HepG2 (cell line): ENCODE results near the gene CD151. TPM values are rescaled to one million over a fixed set of nuclear protein-coding genes. Genes with fewer than 3 reads are reported as not detected.
A peak's percentile ranks its signal among the peaks of the same experiment; 100 is the strongest.

Experiments used
- ARID5B ChIP-seq: IDR thresholded peaks from 2 replicates; pipeline ENCODE4 v1.4.0; 2020; ENCODE audit warnings: mild to moderate bottlenecking, missing genetic modification reagents
- ATRX ChIP-seq: sonication (generic); formaldehyde crosslinking; IDR thresholded peaks from 2 replicates; pipeline ENCODE4 v1.4.0; 2020; ENCODE audit warnings: missing genetic modification reagents, borderline replicate concordance
- DNMT1 ChIP-seq: sonication (generic); formaldehyde crosslinking; IDR thresholded peaks from 2 replicates; pipeline ENCODE4 v1.5.1; 2020; ENCODE audit warnings: mild to moderate bottlenecking, missing genetic modification reagents
- FLYWCH1 ChIP-seq: sonication (generic); formaldehyde crosslinking; IDR thresholded peaks from 2 replicates; pipeline ENCODE4 v1.8.1; 2023; ENCODE audit warnings: mild to moderate bottlenecking, missing genetic modification reagents
- MYC ChIP-seq: sonication (generic); formaldehyde crosslinking; IDR thresholded peaks from 2 replicates; pipeline ENCODE4 v1.9.0; 2021; ENCODE audit warnings: missing genetic modification reagents, borderline replicate concordance
- NR2F6 ChIP-seq, 2 experiments: IDR thresholded peaks; 2 replicates each; pipeline ENCODE4 v1.6.1; 2016; ENCODE audit warnings: antibody characterized with exemption in 1 of 2, mild to moderate bottlenecking in 1 of 2
- RFX3 ChIP-seq: IDR thresholded peaks from 2 replicates; pipeline ENCODE4 v1.6.1; 2016; ENCODE audit warnings: missing biosample characterization, missing genetic modification reagents
- SOX6 ChIP-seq, 2 experiments: fragments of 450-650 bp in 1 of 2; sonication (generic) in 1 of 2; formaldehyde crosslinking in 1 of 2; IDR thresholded peaks; 2 replicates each; pipeline versions ENCODE4 v1.4.0 to v1.6.1; 2017 to 2020; ENCODE audit warnings: antibody characterized with exemption in 1 of 2, mild to moderate bottlenecking in 1 of 2, missing genetic modification reagents in 1 of 2
- TSC22D2 ChIP-seq: sonication (generic); formaldehyde crosslinking; IDR thresholded peaks from 2 replicates; pipeline ENCODE4 v1.5.1; 2020; ENCODE audit warnings: missing genetic modification reagents, mild to moderate bottlenecking, borderline replicate concordance
- ZBTB25 ChIP-seq: IDR thresholded peaks from 2 replicates; pipeline ENCODE4 v1.6.1; 2018; ENCODE audit warnings: missing genetic modification reagents
- ZC3H13 ChIP-seq: sonication (generic); formaldehyde crosslinking; IDR thresholded peaks from 2 replicates; pipeline ENCODE4 v1.8.1; 2023; ENCODE audit warnings: mild to moderate bottlenecking, missing genetic modification reagents, moderate library complexity
- ZFP1 ChIP-seq: IDR thresholded peaks from 2 replicates; pipeline ENCODE4 v1.6.1; 2016
- ZIK1 ChIP-seq: sonication (generic); formaldehyde crosslinking; IDR thresholded peaks from 2 replicates; pipeline ENCODE4 v1.5.0; 2020; ENCODE audit warnings: mild to moderate bottlenecking, low read depth, missing genetic modification reagents, borderline replicate concordance
- ZNF451 ChIP-seq: sonication (generic); formaldehyde crosslinking; IDR thresholded peaks from 2 replicates; pipeline ENCODE4 v1.5.0; 2020; ENCODE audit warnings: mild to moderate bottlenecking, missing genetic modification reagents
- ZNF572 ChIP-seq: sonication (generic); formaldehyde crosslinking; IDR thresholded peaks from 2 replicates; pipeline ENCODE4 v1.5.1; 2020; ENCODE audit warnings: mild to moderate bottlenecking, missing genetic modification reagents
- ZNF607 ChIP-seq: sonication (generic); formaldehyde crosslinking; IDR thresholded peaks from 2 replicates; pipeline ENCODE4 v1.5.1; 2020; ENCODE audit warnings: missing genetic modification reagents, mild to moderate bottlenecking, borderline replicate concordance
- ZNF841 ChIP-seq: sonication (generic); formaldehyde crosslinking; IDR thresholded peaks from 2 replicates; pipeline ENCODE4 v1.8.1; 2023; ENCODE audit warnings: missing genetic modification reagents, borderline replicate concordance
- polyA plus RNA-seq, 8 experiments: library from polyadenylated mRNA; depleted of rRNA in 3 of 8; stranded (reverse) in 7 of 8; unstranded in 1 of 8; fragments of >200 nt; fragmentation: Illumina TruSeq in 4 of 8; extraction: Trizol in 4 of 8; gene quantifications; 2 replicates each; pipeline versions ENCODE4 v1.2.1 to v1.2.3, GENCODE V29; 2011 to 2016; ENCODE audit warnings: low read depth in 4 of 8, missing spikeins in 1 of 8, mixed read lengths in 1 of 8; ENCODE audit not compliant: insufficient read depth in 1 of 8
- total RNA-seq, 5 experiments: library from RNA; depleted of rRNA; stranded (reverse); fragments of >200 nt; fragmentation: Illumina TruSeq; extraction: Trizol; gene quantifications; 2 replicates each; pipeline ENCODE4 v1.2.3, GENCODE V29; 2016; ENCODE audit warnings: low read depth in 1 of 5
- TF ChIP-seq, protein P1 (sequence below): sonication (generic); formaldehyde crosslinking; IDR thresholded peaks from 2 replicates; pipeline ENCODE4 v1.4.0; 2020; ENCODE audit warnings: mild to moderate bottlenecking, missing genetic modification reagents
- TF ChIP-seq, protein P2 (sequence below): sonication (generic); formaldehyde crosslinking; IDR thresholded peaks from 2 replicates; pipeline ENCODE4 v1.5.0; 2020; ENCODE audit warnings: mild to moderate bottlenecking, missing genetic modification reagents

The CD151 gene
- total and polyA plus RNA-seq, 2 of the 13 experiments (the other 11 are each of a cell fraction or from before 2014, with no cell fraction given), result 125 to 197 TPM

DNA sequence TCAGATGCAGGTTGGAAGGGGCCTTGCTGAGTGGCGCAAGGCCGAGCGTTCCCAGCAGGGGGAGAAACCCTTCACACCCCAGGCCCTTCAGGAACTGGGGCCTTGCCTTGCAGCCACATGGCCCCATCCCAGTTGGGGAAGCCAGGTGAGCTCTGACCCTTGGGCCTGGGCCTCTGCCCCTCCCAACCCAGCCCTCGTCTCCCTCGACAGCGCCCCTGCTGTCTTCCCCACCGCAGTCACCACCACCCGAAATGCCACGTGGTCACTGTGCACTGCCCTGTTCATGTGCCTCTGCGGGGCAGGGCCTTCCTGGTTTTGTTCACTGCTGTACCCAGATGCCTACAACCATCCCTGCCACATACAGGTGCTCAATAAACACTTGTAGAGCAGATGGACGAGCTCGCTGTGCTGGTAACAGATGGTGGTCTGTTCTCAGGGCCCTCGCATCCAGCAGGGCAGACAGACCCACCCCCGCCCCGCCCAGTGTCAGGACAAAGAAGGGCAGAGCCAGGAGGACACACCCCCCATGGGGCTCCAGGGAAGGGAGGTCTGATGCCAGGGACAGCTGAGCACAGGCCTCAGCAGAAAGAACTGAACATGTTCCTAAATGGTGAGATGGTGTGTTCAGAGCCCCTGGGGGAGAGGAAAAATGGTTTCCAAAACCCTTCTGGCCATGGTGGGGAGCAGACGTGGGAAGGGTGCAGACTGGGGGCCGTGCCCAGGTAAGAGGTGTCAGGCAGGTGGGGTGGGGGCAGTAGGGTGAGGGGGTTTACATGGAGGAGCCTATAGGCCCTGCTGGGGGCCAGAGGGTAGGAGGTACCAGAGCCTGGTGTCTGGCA is 5.9 kb downstream of the CD151 start (continued):
- TF ChIP-seq, protein P1, sequence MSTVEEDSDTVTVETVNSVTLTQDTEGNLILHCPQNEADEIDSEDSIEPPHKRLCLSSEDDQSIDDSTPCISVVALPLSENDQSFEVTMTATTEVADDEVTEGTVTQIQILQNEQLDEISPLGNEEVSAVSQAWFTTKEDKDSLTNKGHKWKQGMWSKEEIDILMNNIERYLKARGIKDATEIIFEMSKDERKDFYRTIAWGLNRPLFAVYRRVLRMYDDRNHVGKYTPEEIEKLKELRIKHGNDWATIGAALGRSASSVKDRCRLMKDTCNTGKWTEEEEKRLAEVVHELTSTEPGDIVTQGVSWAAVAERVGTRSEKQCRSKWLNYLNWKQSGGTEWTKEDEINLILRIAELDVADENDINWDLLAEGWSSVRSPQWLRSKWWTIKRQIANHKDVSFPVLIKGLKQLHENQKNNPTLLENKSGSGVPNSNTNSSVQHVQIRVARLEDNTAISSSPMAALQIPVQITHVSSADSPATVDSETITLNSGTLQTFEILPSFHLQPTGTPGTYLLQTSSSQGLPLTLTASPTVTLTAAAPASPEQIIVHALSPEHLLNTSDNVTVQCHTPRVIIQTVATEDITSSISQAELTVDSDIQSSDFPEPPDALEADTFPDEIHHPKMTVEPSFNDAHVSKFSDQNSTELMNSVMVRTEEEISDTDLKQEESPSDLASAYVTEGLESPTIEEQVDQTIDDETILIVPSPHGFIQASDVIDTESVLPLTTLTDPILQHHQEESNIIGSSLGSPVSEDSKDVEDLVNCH (CRISPR knock-in tag), result no peak
- TF ChIP-seq TSC22D2, result 0 out of 2 replicates have a peak, but pooled peaks have one; percentile 37
- peak; percentile 74 for TF ChIP-seq ZFP1 (CRISPR knock-in tag)
- TF ChIP-seq, protein P2, sequence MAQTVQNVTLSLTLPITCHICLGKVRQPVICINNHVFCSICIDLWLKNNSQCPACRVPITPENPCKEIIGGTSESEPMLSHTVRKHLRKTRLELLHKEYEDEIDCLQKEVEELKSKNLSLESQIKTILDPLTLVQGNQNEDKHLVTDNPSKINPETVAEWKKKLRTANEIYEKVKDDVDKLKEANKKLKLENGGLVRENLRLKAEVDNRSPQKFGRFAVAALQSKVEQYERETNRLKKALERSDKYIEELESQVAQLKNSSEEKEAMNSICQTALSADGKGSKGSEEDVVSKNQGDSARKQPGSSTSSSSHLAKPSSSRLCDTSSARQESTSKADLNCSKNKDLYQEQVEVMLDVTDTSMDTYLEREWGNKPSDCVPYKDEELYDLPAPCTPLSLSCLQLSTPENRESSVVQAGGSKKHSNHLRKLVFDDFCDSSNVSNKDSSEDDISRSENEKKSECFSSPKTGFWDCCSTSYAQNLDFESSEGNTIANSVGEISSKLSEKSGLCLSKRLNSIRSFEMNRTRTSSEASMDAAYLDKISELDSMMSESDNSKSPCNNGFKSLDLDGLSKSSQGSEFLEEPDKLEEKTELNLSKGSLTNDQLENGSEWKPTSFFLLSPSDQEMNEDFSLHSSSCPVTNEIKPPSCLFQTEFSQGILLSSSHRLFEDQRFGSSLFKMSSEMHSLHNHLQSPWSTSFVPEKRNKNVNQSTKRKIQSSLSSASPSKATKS, result no peak
- TF ChIP-seq SOX6 (IDR thresholded peaks at IDR 0.05), result no peak
- peak; percentile 23; the same call in 1 of the 2 replicates for TF ChIP-seq SOX6 (CRISPR knock-in tag; IDR thresholded peaks at IDR 0.05)
- TF ChIP-seq MYC (CRISPR knock-in tag), result peak; percentile 100
- TF ChIP-seq FLYWCH1, result 0 out of 2 replicates have a peak, but pooled peaks have one; percentile 81
- 0 out of 2 replicates have a peak, but pooled peaks have one; percentile 30 for TF ChIP-seq ZBTB25 (CRISPR knock-in tag)
- TF ChIP-seq ZIK1 (CRISPR knock-in tag), result peak; percentile 89; the same call in 1 of the 2 replicates
- TF ChIP-seq ZNF841 (CRISPR knock-in tag), result no peak
- peak; percentile 58; the same call in 1 of the 2 replicates for TF ChIP-seq ZNF607 (CRISPR knock-in tag)
- TF ChIP-seq NR2F6 (IDR thresholded peaks at IDR 0.05), result no peak; the same call in 1 of the 2 replicates
- peak; percentile 82 for TF ChIP-seq NR2F6 (CRISPR knock-in tag; IDR thresholded peaks at IDR 0.05)
- TF ChIP-seq ZC3H13 (CRISPR knock-in tag), result peak; percentile 87; the same call in 1 of the 2 replicates
- TF ChIP-seq ZNF451 (CRISPR knock-in tag), result 0 out of 2 replicates have a peak, but pooled peaks have one; percentile 35
- peak; percentile 56 for TF ChIP-seq ARID5B (CRISPR knock-in tag)
- TF ChIP-seq ATRX (CRISPR knock-in tag), result no peak
- TF ChIP-seq ZNF572 (CRISPR knock-in tag), result 0 out of 2 replicates have a peak, but pooled peaks have one; percentile 63
- no peak for TF ChIP-seq DNMT1 (CRISPR knock-in tag)
- TF ChIP-seq RFX3, result no peak
